Skin epidermis (tissue), 12 donors: ENCODE measurements around the gene GLRX2.
"Not testable (repeated sequence)": the region's sequence is repeated elsewhere in the genome, so short reads cannot be mapped to it uniquely, and the experiment has no call there.

Experiments used
- H3K27ac ChIP-seq, 21 experiments: fragments of 200-600 bp; sonication (generic) in 11 of 21; one replicate each; pipeline ENCODE4 v1.5.0; 2020; ENCODE audit warnings: mild to moderate bottlenecking in 3 of 21, inconsistent platforms in 2 of 21, moderate library complexity in 2 of 21
- H3K4me3 ChIP-seq, 7 experiments: fragments of 200-600 bp; sonication (generic) in 2 of 7; one replicate each; pipeline ENCODE4 v1.5.0; 2020; ENCODE audit warnings: inconsistent platforms in 2 of 7, mild to moderate bottlenecking in 2 of 7, moderate library complexity in 1 of 7

Gene GLRX2

GRCh38 chr1:193069748-193070385 is 35.3 kb downstream of the GLRX2 start:
- peak overlapping the region in 2 of 21 experiments; percentile 14 to 47 for H3K27ac ChIP-seq
- no peak overlapping the region for H3K4me3 ChIP-seq

GRCh38 chr1:193068013-193068412 is 37.2 kb downstream of the GLRX2 start:
- H3K27ac ChIP-seq, result no peak overlapping the region
- H3K4me3 ChIP-seq, result no peak overlapping the region

GRCh38 chr1:193066606-193067005 is 38.6 kb downstream of the GLRX2 start:
- Histone ChIP-seq H3K4me3 (no peak overlapping the region), H3K27ac (no peak overlapping the region)

GRCh38 chr1:193065954-193066353 is 39.3 kb downstream of the GLRX2 start:
- no peak overlapping the region for H3K4me3 ChIP-seq
- H3K27ac ChIP-seq, result no peak overlapping the region

- no peak overlapping the region for H3K4me3 ChIP-seq
- no peak overlapping the region for H3K27ac ChIP-seq
Observed at GRCh38 chr1:193062698-193063463, 42.3 kb downstream of the GLRX2 start.

GRCh38 chr1:193060938-193061337 is 44.3 kb downstream of the GLRX2 start:
- H3K27ac ChIP-seq, result peak overlapping the region in 11 of 21 experiments; percentile 88 to 99 (median 97)

GRCh38 chr1:193060406-193060805 is 44.8 kb downstream of the GLRX2 start:
- Histone ChIP-seq H3K27ac (peak overlapping the region in 19 of 21 experiments; percentile 82 to 99 (median 96)), H3K4me3 (peak overlapping the region; percentile 60 to 92 (median 90))

More at GRCh38 chr1:193060938-193061337, 44.3 kb downstream of the GLRX2 start:
- H3K4me3 ChIP-seq, result peak overlapping the region in 4 of 7 experiments; percentile 73 to 92 (median 89)

GRCh38 chr1:193060115-193060403 is 45.2 kb downstream of the GLRX2 start:
- H3K4me3 ChIP-seq, result peak overlapping the region; percentile 60 to 92 (median 90)
- H3K27ac ChIP-seq, result peak overlapping the region; percentile 69 to 99 (median 95)

- H3K4me3 ChIP-seq, result peak within 1 kb of the TSS; percentile 60 to 92 (median 90)
Observed at GRCh38 chr1:193059282-193060114, 45.7 kb downstream of the GLRX2 start, which contains the start of the genes RO60 and UCHL5. Gene RO60 (plus strand): TSS chr1:193059612. CDS start chr1:193069055, 9,443 bp downstream. Gene UCHL5 (minus strand): TSS chr1:193059360. CDS start chr1:193059260, 100 bp downstream.

GRCh38 chr1:193058529-193059281 is 46.5 kb downstream of the GLRX2 start:
- peak overlapping the region; percentile 61 to 99 (median 95) for H3K27ac ChIP-seq

More at GRCh38 chr1:193059282-193060114, 45.7 kb downstream of the GLRX2 start, which contains the start of the genes RO60 and UCHL5:
- peak within 1 kb of the TSS; percentile 69 to 99 (median 95) for H3K27ac ChIP-seq

GRCh38 chr1:193054169-193054675 is 51.0 kb downstream of the GLRX2 start:
- H3K27ac ChIP-seq, result no peak overlapping the region
- H3K4me3 ChIP-seq, result no peak overlapping the region

More at GRCh38 chr1:193058529-193059281, 46.5 kb downstream of the GLRX2 start:
- peak overlapping the region; percentile 60 to 92 (median 90) for H3K4me3 ChIP-seq

- not testable (repeated sequence) for H3K4me3 ChIP-seq, H3K27ac ChIP-seq
Observed at GRCh38 chr1:193048913-193049312, 56.3 kb downstream of the GLRX2 start.
